GM21381 (cell line): ENCODE results near the gene DEK.

Experiments
- ATAC-seq: cut with Tn5 transposase; IDR thresholded peaks from one replicate; pipeline ENCODE4 v1.9.1; 2021; ENCODE audit warnings: mild to moderate bottlenecking, moderate library complexity; ENCODE audit not compliant: unreplicated experiment

The DEK gene

GRCh38 chr6:18265787-18266522 lies 1.6 kb upstream of the DEK start:
- no peak for ATAC-seq

- no peak for ATAC-seq
Measured at GRCh38 chr6:18264923-18265377, 620 bp upstream of the DEK start.

- ATAC-seq = no peak
Measured at GRCh38 chr6:18263418-18264218, 712 bp downstream of the DEK start.

GRCh38 chr6:18262702-18263417 lies 1.5 kb downstream of the DEK start:
- ATAC-seq = peak; percentile 65

GRCh38 chr6:18261877-18262276 lies 2.5 kb downstream of the DEK start:
- ATAC-seq = no peak

- ATAC-seq = peak; percentile 30
Measured at GRCh38 chr6:18260448-18261106, 3.8 kb downstream of the DEK start.

- ATAC-seq = no peak
Measured at GRCh38 chr6:18259675-18260447, 4.5 kb downstream of the DEK start.

GRCh38 chr6:18254793-18255192 lies 9.5 kb downstream of the DEK start:
- no peak for ATAC-seq

GRCh38 chr6:18253635-18254034 lies 10.7 kb downstream of the DEK start:
- ATAC-seq = no peak

- no peak for ATAC-seq
Measured at GRCh38 chr6:18249271-18249670, 15.1 kb downstream of the DEK start.

- ATAC-seq = no peak
Measured at GRCh38 chr6:18248698-18249097, 15.6 kb downstream of the DEK start.

GRCh38 chr6:18247002-18247401 lies 17.3 kb downstream of the DEK start:
- ATAC-seq = no peak

- no peak for ATAC-seq
Measured at GRCh38 chr6:18246205-18246604, 18.1 kb downstream of the DEK start.

GRCh38 chr6:18245642-18246041 lies 18.7 kb downstream of the DEK start:
- no peak for ATAC-seq

GRCh38 chr6:18245079-18245478 lies 19.3 kb downstream of the DEK start:
- ATAC-seq = no peak

GRCh38 chr6:18244251-18244650 lies 20.1 kb downstream of the DEK start:
- ATAC-seq = no peak

GRCh38 chr6:18243302-18243893 lies 20.9 kb downstream of the DEK start:
- ATAC-seq = no peak

GRCh38 chr6:18242062-18242851 lies 22.1 kb downstream of the DEK start:
- ATAC-seq = no peak
